OCI-LY7 (cell line): ENCODE data around the gene DMD.

Source experiments
- EZH2phosphoT487 ChIP-seq: fragments of 200-600 bp; sonication (generic); IDR thresholded peaks from 2 replicates; pipeline ENCODE4 v1.6.1; 2018; ENCODE audit warnings: low read depth, borderline replicate concordance, mild to moderate bottlenecking, mixed run types, antibody characterized with exemption, low read length, moderate library complexity, mixed read lengths
- TF ChIP-seq, protein P1 (sequence below): fragments of 200-600 bp; sonication (generic); conservative IDR thresholded peaks from 2 replicates; pipeline ENCODE4 v1.5.1; 2014; ENCODE audit warnings: mild to moderate bottlenecking, antibody characterized with exemption, low read length, moderate library complexity, mixed read lengths

DNA sequence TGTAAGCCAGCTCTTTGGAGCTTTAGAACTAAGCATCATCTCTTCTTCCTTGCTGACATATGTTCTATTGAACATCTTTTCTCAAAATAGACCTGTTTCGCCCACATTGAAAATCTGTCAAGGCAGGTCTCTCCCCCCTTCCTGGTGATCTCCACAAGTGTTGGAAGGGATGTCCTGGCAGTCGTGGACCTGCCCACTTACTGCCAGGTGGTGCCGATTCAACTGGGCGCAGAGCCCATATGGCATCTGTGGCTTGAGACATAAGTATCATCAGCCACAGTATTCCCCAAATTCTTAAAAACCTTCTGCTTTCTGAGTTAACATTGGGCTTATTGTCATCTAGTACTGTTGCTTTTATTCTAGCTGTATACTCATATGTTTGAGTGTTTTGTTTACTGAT, 1170.2 kb downstream of the DMD start:
- no peak for TF ChIP-seq EZH2phosphoT487
- TF ChIP-seq, protein P1, sequence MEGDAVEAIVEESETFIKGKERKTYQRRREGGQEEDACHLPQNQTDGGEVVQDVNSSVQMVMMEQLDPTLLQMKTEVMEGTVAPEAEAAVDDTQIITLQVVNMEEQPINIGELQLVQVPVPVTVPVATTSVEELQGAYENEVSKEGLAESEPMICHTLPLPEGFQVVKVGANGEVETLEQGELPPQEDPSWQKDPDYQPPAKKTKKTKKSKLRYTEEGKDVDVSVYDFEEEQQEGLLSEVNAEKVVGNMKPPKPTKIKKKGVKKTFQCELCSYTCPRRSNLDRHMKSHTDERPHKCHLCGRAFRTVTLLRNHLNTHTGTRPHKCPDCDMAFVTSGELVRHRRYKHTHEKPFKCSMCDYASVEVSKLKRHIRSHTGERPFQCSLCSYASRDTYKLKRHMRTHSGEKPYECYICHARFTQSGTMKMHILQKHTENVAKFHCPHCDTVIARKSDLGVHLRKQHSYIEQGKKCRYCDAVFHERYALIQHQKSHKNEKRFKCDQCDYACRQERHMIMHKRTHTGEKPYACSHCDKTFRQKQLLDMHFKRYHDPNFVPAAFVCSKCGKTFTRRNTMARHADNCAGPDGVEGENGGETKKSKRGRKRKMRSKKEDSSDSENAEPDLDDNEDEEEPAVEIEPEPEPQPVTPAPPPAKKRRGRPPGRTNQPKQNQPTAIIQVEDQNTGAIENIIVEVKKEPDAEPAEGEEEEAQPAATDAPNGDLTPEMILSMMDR, result no peak
